ENCODE data around the gene SETD7.

GRCh38 chr4:139540161-139540560 is 15.9 kb downstream of the SETD7 start:
- TF ChIP-seq CTCF (IDR thresholded peaks at IDR 0.05; ENCODE audit: insufficient read depth, low read length, poor library complexity, severe bottlenecking) (no peak), EZH2phosphoT487 (conservative IDR thresholded peaks at IDR 0.05; ENCODE audit: low read length) (no peak)

Data from SU-DHL-6 (cell line).